Activated naive CD4-positive, alpha-beta T cell (primary cell): ENCODE measurements around the gene PER2.

Source experiments
- DNase-seq, 4 experiments: peaks; one replicate each; lab custom pipeline; 2025; lab: John Stamatoyannopoulos, UW

The PER2 gene

DNA sequence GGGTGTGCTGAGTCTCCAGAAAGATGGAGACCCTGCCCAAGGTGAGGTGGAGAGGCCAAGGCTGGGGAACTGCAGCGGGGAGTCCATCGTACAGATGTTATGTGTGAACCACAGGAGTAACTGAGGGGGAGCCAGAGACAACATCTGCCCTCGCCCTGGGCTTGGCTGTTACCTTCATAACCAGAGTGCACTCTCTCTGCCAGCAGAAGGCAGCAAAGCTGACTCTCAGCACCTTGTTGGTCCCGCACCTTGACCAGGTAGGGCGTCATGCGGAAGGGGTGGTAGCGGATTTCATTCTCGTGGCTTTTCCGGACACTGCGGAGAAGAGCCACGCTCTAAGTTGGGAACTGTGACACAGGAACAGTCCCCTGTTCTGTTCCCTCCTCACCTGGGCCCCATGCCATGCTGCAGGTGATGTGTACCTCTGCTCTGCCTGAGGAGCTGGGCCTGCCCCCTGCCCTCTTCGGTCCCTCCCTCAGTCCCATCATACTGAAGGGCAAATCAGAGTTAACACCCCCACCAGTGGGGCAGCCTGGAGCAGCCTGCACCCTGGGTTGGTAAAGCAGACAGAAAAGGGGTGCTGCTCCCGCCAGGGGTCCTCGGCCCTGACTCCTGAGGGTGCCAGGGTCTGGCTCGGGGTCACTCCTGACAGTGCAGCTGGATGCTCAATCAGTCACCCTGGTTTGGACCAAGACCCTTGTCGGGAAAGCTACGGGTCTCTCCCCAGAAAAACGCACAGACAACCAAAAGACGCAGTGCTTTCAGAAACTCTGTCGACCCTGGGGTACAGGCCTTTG, 20.3 kb downstream of the PER2 start:
- no peak for DNase-seq

GRCh38 chr2:238267341-238267710, 21.1 kb downstream of the PER2 start:
- DNase-seq, result no peak

- DNase-seq, result no peak
Measured at GRCh38 chr2:238265605-238266004, 22.8 kb downstream of the PER2 start.

- DNase-seq, result no peak
Measured at GRCh38 chr2:238264072-238264460, 24.3 kb downstream of the PER2 start.

DNA sequence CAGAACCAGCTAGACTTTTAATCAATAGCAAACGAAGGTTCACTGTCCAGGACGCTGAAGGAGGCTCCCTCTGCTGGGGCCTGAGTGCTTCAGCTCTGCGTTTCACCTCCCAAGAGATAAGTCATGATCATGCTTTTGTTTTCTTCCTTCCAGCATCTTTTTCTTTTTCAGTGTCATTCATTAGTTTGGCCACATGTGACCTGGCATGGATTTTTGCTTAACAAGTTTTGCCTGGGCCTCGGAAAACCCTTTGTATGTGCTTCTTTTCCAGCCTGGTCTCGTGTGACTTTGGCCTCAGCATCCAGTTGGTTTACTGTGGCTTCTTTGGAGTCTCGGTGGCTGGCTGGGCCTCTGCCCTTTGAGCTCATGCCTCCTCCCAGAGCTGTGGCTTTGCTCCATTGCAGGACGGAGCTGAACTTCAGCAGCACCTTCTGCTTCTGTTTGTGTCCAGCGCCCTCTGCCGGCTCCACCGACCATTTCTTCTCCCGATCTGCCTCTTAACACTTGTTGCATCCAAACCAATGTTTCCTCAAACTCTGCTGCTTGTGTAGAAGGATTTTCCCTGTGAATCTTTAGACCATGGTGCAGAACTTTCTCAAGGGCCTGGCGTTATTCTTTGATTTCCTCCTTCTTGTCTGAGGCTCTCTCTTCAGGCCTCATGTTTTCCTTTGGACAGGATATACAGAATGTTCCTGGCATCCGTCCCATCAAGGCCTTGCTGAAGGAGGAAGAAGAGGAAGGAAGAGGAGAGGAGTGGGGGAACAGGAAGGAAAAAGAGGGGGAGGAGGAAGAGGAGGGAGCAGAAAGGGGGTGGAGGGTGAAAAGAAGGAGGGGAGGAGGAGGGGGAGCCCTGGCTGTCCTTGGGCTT, 25.0 kb downstream of the PER2 start:
- peak in 3 of 4 experiments; percentile 36 to 67 (median 54) for DNase-seq

GRCh38 chr2:238262496-238263122, 25.8 kb downstream of the PER2 start:
- DNase-seq, result no peak

DNA sequence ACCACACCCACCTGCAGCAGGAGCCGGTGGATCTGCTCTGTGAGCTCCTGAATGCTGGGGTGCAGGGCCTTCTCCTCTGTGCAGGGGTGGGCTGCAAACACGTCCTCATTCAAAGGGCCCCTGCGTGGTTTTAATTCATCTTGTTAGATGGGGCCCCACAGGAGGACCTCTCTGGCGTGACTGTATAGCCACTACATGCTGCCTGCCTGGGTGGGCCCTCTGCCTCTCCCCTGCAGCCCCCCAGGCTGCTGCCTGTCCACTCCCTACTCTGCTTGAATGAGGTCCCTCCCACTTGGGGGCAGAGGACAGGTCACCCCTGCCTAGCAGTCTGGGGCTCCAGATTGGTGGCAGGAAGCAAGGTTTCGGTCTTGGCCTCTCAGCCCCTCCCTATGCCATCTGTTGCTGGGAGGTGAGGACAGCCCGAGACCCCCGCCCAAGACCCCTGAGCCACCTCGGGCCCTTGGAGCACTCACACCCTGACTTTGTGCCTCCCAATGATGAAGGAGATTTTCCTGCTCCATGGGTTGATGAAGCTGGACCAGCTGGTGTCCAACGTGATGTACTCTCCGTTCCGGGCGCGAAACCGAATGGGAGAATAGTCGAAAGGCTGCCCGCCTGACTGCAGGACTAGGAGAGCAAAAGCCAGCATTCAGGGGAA, 26.6 kb downstream of the PER2 start:
- no peak for DNase-seq

DNA sequence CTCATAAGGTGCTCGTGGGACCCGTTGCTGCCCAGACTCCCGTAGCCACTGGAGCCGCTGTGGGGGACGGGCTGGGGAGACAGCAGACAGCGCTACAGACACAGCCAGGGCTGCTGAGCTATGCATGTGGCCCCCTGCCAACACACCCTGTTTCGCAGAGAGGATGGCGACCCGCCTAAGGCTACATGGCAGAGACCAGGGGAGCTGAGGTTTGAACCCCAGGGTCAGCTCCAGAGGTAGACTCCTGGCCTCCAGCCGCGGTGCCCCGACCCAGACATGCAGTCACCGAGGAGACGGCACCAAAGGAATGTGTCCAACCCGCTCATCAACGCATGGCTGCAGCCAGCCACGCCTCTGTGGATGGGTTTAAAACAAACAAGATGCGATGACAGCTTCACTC, 27.5 kb downstream of the PER2 start:
- DNase-seq, result no peak

- no peak for DNase-seq
Measured at GRCh38 chr2:238259061-238260020, 29.1 kb downstream of the PER2 start.

DNA sequence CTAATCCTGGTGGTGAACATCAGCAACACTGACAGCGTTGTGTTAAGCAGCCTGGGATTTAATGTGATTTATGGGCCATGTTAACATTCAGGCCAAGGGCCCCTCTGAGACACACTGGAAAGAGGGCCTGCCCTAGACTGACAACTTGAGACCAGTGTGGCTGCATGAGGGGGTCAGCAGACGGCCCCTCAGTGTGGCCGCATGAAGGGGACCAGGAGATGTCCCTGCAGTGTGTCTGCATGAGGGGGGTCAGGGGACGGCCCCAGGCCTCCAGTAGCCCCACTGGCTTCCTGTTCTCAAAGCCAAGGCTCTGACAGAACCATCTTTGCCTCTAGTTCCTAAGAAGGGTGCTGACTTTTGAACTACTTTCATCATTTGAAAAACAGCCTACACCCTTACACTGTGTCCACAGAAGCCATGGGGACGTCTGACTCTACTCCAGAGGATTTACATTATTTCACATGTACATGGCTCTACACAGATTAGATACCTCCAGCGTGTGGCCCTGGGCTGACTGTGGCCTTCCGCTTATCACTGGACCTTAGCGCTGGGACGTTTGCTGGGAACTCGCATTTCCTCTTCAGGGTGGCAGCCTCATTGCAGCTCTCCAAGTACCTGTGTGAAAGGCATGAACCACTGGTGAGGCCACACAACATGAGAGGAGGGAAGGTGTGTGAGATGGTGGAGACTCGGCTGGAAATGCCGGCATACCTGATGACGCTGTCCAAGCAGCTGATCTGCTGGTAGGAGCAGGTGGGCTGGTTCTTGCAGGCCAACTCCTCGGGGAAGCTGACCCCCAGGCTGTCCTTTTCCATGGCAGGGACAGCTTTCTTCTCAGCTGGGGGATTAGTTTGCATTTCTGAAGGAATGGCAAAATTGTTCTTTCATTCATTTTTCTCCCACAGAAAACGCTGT, 30.4 kb downstream of the PER2 start:
- DNase-seq, result no peak

GRCh38 chr2:238256594-238257104, 31.8 kb downstream of the PER2 start:
- peak in 3 of 4 experiments; percentile 35 to 63 (median 40) for DNase-seq

DNA sequence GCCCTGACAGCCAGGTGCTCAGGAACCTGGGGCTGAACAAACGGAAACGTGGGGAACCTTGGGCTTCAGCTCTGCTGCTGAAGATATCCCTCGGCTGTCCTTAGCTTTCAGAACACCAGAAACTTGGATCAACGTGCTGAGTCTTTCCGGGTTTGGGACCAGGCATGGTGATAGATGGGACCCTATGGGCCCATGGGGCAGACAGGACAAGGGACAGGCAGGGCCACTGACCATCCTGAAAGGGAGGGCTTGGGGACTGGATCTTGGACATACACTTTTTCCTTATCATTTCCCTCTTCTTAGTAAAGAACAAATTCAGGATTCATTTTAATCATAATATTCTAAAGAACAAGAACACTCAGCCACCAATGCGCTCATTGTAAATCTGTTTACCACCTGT, 32.3 kb downstream of the PER2 start:
- DNase-seq, result no peak

DNA sequence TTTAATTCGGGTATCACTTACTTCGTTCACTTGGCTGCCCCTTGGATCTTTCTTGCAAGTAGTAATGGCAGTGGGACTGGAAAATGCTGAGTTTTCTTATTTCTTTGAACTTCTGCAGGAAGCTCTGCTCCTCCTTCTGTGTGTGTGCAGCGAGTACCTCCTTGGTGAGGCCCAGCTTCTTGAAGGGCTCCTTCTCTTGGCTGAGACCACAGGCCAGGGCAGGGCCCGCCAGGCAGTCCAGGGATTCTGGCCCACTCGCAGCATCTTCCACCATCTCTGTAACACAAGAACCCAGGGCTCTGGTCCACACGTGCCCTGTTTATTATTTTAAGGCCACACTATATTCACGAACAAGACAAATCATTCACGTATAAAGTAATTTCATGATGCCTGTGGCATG, 32.8 kb downstream of the PER2 start:
- no peak for DNase-seq

DNA sequence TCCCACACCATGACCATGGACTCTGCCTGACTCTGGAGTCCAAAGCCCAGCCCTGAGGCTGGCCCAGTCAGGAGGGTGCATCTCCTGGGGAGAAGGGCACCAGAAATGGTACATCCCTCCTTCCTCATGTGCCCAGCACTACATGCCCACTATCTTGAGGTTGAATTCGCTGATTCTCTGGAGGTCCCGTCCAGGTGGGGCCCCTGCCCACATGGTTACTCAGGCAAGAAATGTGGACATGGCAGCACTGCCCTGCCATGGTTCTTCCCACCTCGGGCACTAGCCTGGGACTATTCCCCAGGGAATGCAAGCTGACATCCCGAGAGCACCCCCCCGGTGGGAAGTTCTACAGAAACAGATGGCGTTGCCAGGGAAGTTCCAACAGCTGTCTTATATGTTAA, 33.3 kb downstream of the PER2 start:
- no peak for DNase-seq

- no peak for DNase-seq
Measured at GRCh38 chr2:238254095-238254723, 34.2 kb downstream of the PER2 start.

DNA sequence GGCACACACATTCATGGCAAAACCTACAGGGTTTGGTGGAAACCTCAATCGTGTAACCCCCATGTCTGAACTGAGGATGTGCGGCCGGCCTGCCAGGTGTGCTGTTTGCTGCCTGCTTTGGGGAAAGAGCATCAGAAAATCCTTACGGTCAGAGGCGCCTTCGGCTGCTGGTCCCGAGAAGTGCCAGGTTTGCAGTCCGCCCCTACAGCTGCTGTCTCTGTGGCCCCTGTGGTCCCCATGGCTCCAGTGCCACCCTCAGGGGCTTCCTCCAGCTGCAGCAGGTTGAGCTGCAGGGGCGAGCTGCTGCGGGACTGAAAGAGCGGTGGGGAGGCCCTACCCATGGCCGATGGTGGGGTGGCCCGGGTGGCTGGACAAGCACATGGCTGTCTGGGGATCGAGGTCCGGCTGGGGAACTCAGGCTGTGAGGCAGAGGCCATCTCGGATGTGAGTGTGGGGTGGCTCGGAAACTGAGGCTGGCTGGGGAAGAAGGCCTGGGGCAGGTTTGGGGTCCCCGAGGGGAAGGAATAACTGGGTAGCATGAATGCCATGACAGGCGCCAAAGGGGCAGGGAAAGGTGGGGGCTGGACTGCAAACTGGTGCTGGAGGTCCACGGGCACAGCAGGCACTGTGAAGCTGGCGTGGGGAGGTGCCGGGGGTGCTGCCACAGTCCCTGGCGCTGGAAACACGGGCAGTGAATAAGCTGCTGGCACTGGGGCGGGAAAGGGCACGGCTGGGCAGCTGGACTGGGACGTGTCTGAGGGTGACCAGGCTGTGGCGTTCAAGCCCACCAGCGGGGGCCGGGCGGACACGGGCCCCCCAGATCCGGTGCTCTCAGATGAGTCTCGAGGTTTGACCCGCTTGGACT, 35.4 kb downstream of the PER2 start:
- DNase-seq, result no peak

- no peak for DNase-seq
Measured at GRCh38 chr2:238251986-238252385, 36.4 kb downstream of the PER2 start.

GRCh38 chr2:238251331-238251730, 37.1 kb downstream of the PER2 start:
- no peak for DNase-seq
